ENCODE measurements around the gene TMEM132C. TPM values are rescaled to one million over a fixed set of nuclear protein-coding genes. Genes with fewer than 3 reads are reported as not detected.

Gene TMEM132C
- total RNA-seq, 1 donor from 2014 or later, result 0.64 TPM

- DNase-seq (no peak), ATAC-seq (no peak)
- no peak for TF ChIP-seq CTCF (IDR thresholded peaks at IDR 0.05)
- H3K27me3 ChIP-seq, result no peaks in the 10 kb centered on the region
- H3K4me3 ChIP-seq, result no peak overlapping the region
- no peak overlapping the region for H3K27ac ChIP-seq
- H3K4me1 ChIP-seq, result no peaks in the 10 kb centered on the region
- no peaks in the 10 kb centered on the region for H3K9me3 ChIP-seq
- intact Hi-C loops (cut with DNase I), result no loop called here
- no peaks in the 10 kb centered on the region for H3K36me3 ChIP-seq
These were observed 420.9 kb downstream of the TMEM132C start for GRCh38 chr12:128687851-128688250.

GRCh38 chr12:128690641-128691040 is 423.7 kb downstream of the TMEM132C start:
- no peak for TF ChIP-seq CTCF (IDR thresholded peaks at IDR 0.05)
- H3K4me1 ChIP-seq, result no peaks in the 10 kb centered on the region
- DNase-seq (no peak), ATAC-seq (no peak)
- no peak overlapping the region for H3K27ac ChIP-seq
- H3K4me3 ChIP-seq, result no peak overlapping the region
- intact Hi-C loops (cut with DNase I), result no loop called here
- no peaks in the 10 kb centered on the region for H3K36me3 ChIP-seq
- no peaks in the 10 kb centered on the region for H3K27me3 ChIP-seq
- H3K9me3 ChIP-seq, result no peaks in the 10 kb centered on the region

- no peaks in the 10 kb centered on the region for H3K9me3 ChIP-seq
- DNase-seq, result no peak
- no peak for TF ChIP-seq CTCF (IDR thresholded peaks at IDR 0.05)
- H3K4me1 ChIP-seq, result no peaks in the 10 kb centered on the region
- H3K27me3 ChIP-seq, result no peaks in the 10 kb centered on the region
- intact Hi-C loops (cut with DNase I), result no loop called here
- ATAC-seq, result no peak
- H3K36me3 ChIP-seq, result no peaks in the 10 kb centered on the region
- H3K4me3 ChIP-seq, result no peak overlapping the region
- no peak overlapping the region for H3K27ac ChIP-seq
These were observed 426.1 kb downstream of the TMEM132C start for GRCh38 chr12:128693115-128693514.

GRCh38 chr12:128693771-128694170 is 426.8 kb downstream of the TMEM132C start:
- H3K4me1 ChIP-seq, result no peaks in the 10 kb centered on the region
- no peaks in the 10 kb centered on the region for H3K9me3 ChIP-seq
- intact Hi-C loops (cut with DNase I), result no loop called here
- no peak for ATAC-seq
- no peaks in the 10 kb centered on the region for H3K27me3 ChIP-seq
- H3K27ac ChIP-seq, result no peak overlapping the region
- H3K4me3 ChIP-seq, result no peak overlapping the region
- no peaks in the 10 kb centered on the region for H3K36me3 ChIP-seq
- DNase-seq, result no peak
- no peak for TF ChIP-seq CTCF (IDR thresholded peaks at IDR 0.05)

- Histone ChIP-seq H3K27ac (no peak overlapping the region), H3K36me3 (no peaks in the 10 kb centered on the region), H3K4me3 (no peak overlapping the region), H3K9me3 (no peaks in the 10 kb centered on the region), H3K27me3 (no peaks in the 10 kb centered on the region), H3K4me1 (no peaks in the 10 kb centered on the region)
- intact Hi-C loops (cut with DNase I), result no loop called here
- no peak for ATAC-seq
- TF ChIP-seq CTCF (IDR thresholded peaks at IDR 0.05), result no peak
- DNase-seq, result no peak
These were observed 427.5 kb downstream of the TMEM132C start for GRCh38 chr12:128694445-128694844.

- no peaks in the 10 kb centered on the region for H3K36me3 ChIP-seq
- DNase-seq (no peak), ATAC-seq (no peak)
- H3K9me3 ChIP-seq, result no peaks in the 10 kb centered on the region
- no peaks in the 10 kb centered on the region for H3K4me1 ChIP-seq
- no peak overlapping the region for H3K27ac ChIP-seq
- H3K4me3 ChIP-seq, result no peak overlapping the region
- H3K27me3 ChIP-seq, result no peaks in the 10 kb centered on the region
- intact Hi-C loops (cut with DNase I), result no loop called here
- no peak for TF ChIP-seq CTCF (IDR thresholded peaks at IDR 0.05)
These were observed 428.7 kb downstream of the TMEM132C start for GRCh38 chr12:128695697-128696096.

Measured in upper lobe of right lung (tissue), 1 donor.